ENCODE results near the gene SEC61A1.

Gene SEC61A1

GRCh38 chr3:128112357-128112968, 60.2 kb downstream of the SEC61A1 start:
- DNase-seq (ENCODE audit: low read depth, low spot score) = no peak

- DNase-seq (ENCODE audit: low read depth, low spot score) = no peak
Measured at GRCh38 chr3:128113817-128114794, 61.9 kb downstream of the SEC61A1 start.

Data from iPS DF 19.7 (cell line).